Smooth muscle cell (in vitro differentiated cells): ENCODE data around the gene CYSLTR2. TPM values are rescaled to one million over a fixed set of nuclear protein-coding genes. Genes with fewer than 3 reads are reported as not detected.

Experiments used
- DNase-seq: peaks from one replicate; lab custom pipeline; 2025; ENCODE audit not compliant: unreplicated experiment; lab: John Stamatoyannopoulos, UW
- H2AFZ ChIP-seq: fragments of 200-600 bp; sonication (generic); 2 replicates; pipeline ENCODE4 v1.6.0; 2016; ENCODE audit warnings: antibody characterized with exemption, low read depth, mild to moderate bottlenecking
- H3F3A ChIP-seq: fragments of 200-600 bp; sonication (generic); 2 replicates; pipeline ENCODE4 v1.6.0; 2017; ENCODE audit warnings: antibody characterized with exemption, low read depth
- H3K27ac ChIP-seq: fragments of 200-600 bp; sonication (generic); 2 replicates; pipeline ENCODE4 v1.5.1; 2016; ENCODE audit warnings: low read depth, mild to moderate bottlenecking
- H3K27me3 ChIP-seq: fragments of 200-600 bp; sonication (generic); 2 replicates; pipeline ENCODE4 v1.6.1; 2016; ENCODE audit warnings: low read depth, mild to moderate bottlenecking
- H3K36me3 ChIP-seq: fragments of 200-600 bp; sonication (generic); 2 replicates; pipeline ENCODE4 v1.5.1; 2016; ENCODE audit warnings: low read depth
- H3K4me1 ChIP-seq: fragments of 200-600 bp; sonication (generic); 2 replicates; pipeline ENCODE4 v1.5.1; 2016; ENCODE audit warnings: low read depth
- H3K4me2 ChIP-seq: fragments of 200-600 bp; sonication (generic); 2 replicates; pipeline ENCODE4 v1.6.0; 2016; ENCODE audit warnings: mild to moderate bottlenecking
- H3K4me3 ChIP-seq: fragments of 200-600 bp; sonication (generic); 2 replicates; pipeline ENCODE4 v1.5.1; 2016; ENCODE audit warnings: mild to moderate bottlenecking
- H3K79me2 ChIP-seq: fragments of 200-600 bp; sonication (generic); 2 replicates; pipeline ENCODE4 v1.6.0; 2016; ENCODE audit warnings: low read depth, mild to moderate bottlenecking
- H3K9ac ChIP-seq: fragments of 200-600 bp; sonication (generic); 2 replicates; pipeline ENCODE4 v1.6.0; 2016; ENCODE audit warnings: low read depth
- H3K9me3 ChIP-seq: fragments of 200-600 bp; sonication (generic); replicated peaks from 2 replicates; pipeline ENCODE4 v1.5.1; 2016; ENCODE audit warnings: low read depth
- H4K20me1 ChIP-seq: fragments of 200-600 bp; sonication (generic); 2 replicates; pipeline ENCODE4 v1.6.0; 2016; ENCODE audit warnings: low read depth
- CTCF ChIP-seq: fragments of 200-600 bp; sonication (generic); IDR thresholded peaks from 2 replicates; pipeline ENCODE4 v1.5.1; 2017; ENCODE audit warnings: borderline replicate concordance, mild to moderate bottlenecking, antibody characterized with exemption; ENCODE audit not compliant: insufficient read depth, poor library complexity, severe bottlenecking
- WGBS: methylation state at CpG from one replicate; pipeline ENCODE4 v1.1.7; 2016; ENCODE audit warnings: low lambda C conversion rate; 5-methylcytosine and 5-hydroxymethylcytosine counted together
- polyA plus RNA-seq: library from polyadenylated mRNA; unstranded; fragments of >200 nt; fragmentation: Nextera tagmentation; extraction: Ambion mirVana; gene quantifications from 2 replicates; pipeline ENCODE4 v1.2.1, GENCODE V29; 2016
- total RNA-seq: library from RNA; depleted of rRNA; stranded (reverse); fragments of >200 nt; gene quantifications from 2 replicates; pipeline ENCODE4 v1.2.3, GENCODE V29; 2014

The CYSLTR2 gene
- total and polyA plus RNA-seq, 2 experiments from 2014 or later: 0.54 to 0.71 TPM

GRCh38 chr13:48645845-48646244 lies 7.9 kb upstream of the CYSLTR2 start:
- Histone ChIP-seq H3F3A (no peaks in the 10 kb centered on the region), H2AFZ (no peak overlapping the region), H3K9ac (no peak overlapping the region), H3K36me3 (no peaks in the 10 kb centered on the region), H3K4me3 (no peak overlapping the region), H3K27ac (no peak overlapping the region), H3K4me1 (no peaks in the 10 kb centered on the region), H4K20me1 (no peaks in the 10 kb centered on the region), H3K27me3 (no peaks in the 10 kb centered on the region), H3K4me2 (no peak overlapping the region), H3K9me3 (no peaks in the 10 kb centered on the region), H3K79me2 (no peaks in the 10 kb centered on the region)
- 95% methylated on average over 3 of the region's 3 CpGs for WGBS
- DNase-seq: no peak
- no peak for TF ChIP-seq CTCF

- H3K79me2 ChIP-seq: no peaks in the 10 kb centered on the region
- no peaks in the 10 kb centered on the region for H3K4me1 ChIP-seq
- no peaks in the 10 kb centered on the region for H3K27me3 ChIP-seq
- no peak overlapping the region for H3K4me3 ChIP-seq
- H4K20me1 ChIP-seq: no peaks in the 10 kb centered on the region
- H3K27ac ChIP-seq: no peak overlapping the region
- H2AFZ ChIP-seq: no peak overlapping the region
- H3K9ac ChIP-seq: no peak overlapping the region
- H3F3A ChIP-seq: no peaks in the 10 kb centered on the region
- DNase-seq: no peak
- H3K4me2 ChIP-seq: no peak overlapping the region
- no peaks in the 10 kb centered on the region for H3K9me3 ChIP-seq
- no peak for TF ChIP-seq CTCF
- no peaks in the 10 kb centered on the region for H3K36me3 ChIP-seq
- 100% methylated on average over 3 of the region's 3 CpGs for WGBS
Measured at GRCh38 chr13:48646791-48647190, 6.9 kb upstream of the CYSLTR2 start.

GRCh38 chr13:48647625-48648024 lies 6.1 kb upstream of the CYSLTR2 start:
- WGBS: 92% methylated on average over 2 of the region's 2 CpGs
- no peak overlapping the region for H3K4me2 ChIP-seq
- TF ChIP-seq CTCF: no peak
- H3K4me3 ChIP-seq: no peak overlapping the region
- no peaks in the 10 kb centered on the region for H3K9me3 ChIP-seq
- no peaks in the 10 kb centered on the region for H3K79me2 ChIP-seq
- H3F3A ChIP-seq: no peaks in the 10 kb centered on the region
- no peaks in the 10 kb centered on the region for H3K36me3 ChIP-seq
- DNase-seq: no peak
- H3K27ac ChIP-seq: no peak overlapping the region
- H3K27me3 ChIP-seq: no peaks in the 10 kb centered on the region
- H3K4me1 ChIP-seq: no peaks in the 10 kb centered on the region
- H3K9ac ChIP-seq: no peak overlapping the region
- H2AFZ ChIP-seq: no peak overlapping the region
- H4K20me1 ChIP-seq: no peaks in the 10 kb centered on the region

- no peaks in the 10 kb centered on the region for H3K36me3 ChIP-seq
- no peaks in the 10 kb centered on the region for H3K79me2 ChIP-seq
- H3K9me3 ChIP-seq: no peaks in the 10 kb centered on the region
- DNase-seq: no peak
- H3K27me3 ChIP-seq: no peaks in the 10 kb centered on the region
- no peaks in the 10 kb centered on the region for H3F3A ChIP-seq
- H4K20me1 ChIP-seq: no peaks in the 10 kb centered on the region
- no peak overlapping the region for H2AFZ ChIP-seq
- H3K27ac ChIP-seq: no peak overlapping the region
- H3K4me3 ChIP-seq: no peak overlapping the region
- H3K9ac ChIP-seq: no peak overlapping the region
- H3K4me2 ChIP-seq: no peak overlapping the region
- no peak for TF ChIP-seq CTCF
- H3K4me1 ChIP-seq: peaks cover under 1% of the 10 kb centered on the region
- WGBS: 80% methylated on average over 2 of the region's 2 CpGs
Measured at GRCh38 chr13:48648446-48648845, 5.3 kb upstream of the CYSLTR2 start.
